ENCODE results near the gene KLHL29. TPM values are rescaled to one million over a fixed set of nuclear protein-coding genes. Genes with fewer than 3 reads are reported as not detected.

The KLHL29 gene
- total RNA-seq, 1 experiment from 2014 or later: 1.9 TPM

GRCh38 chr2:23659773-23660172 lies 274.8 kb downstream of the KLHL29 start:
- Histone ChIP-seq H3K4me1 (replicated peaks) (no peaks in the 10 kb centered on the region), H3K27me3 (replicated peaks) (no peaks in the 10 kb centered on the region), H3K27ac (no peak overlapping the region), H3K36me3 (no peaks in the 10 kb centered on the region), H3K4me3 (no peak overlapping the region), H3K9me3 (replicated peaks) (no peaks in the 10 kb centered on the region)
- DNase-seq (ENCODE audit: low read depth in 1 of 2, low spot score in 2 of 2): no peak

- no peak overlapping the region for H3K27ac ChIP-seq
Measured at GRCh38 chr2:23660237-23660636, 275.3 kb downstream of the KLHL29 start.

GRCh38 chr2:23661276-23662050 lies 276.5 kb downstream of the KLHL29 start:
- H3K4me3 ChIP-seq: no peak overlapping the region
- no peaks in the 10 kb centered on the region for H3K9me3 ChIP-seq (replicated peaks)
- no peak overlapping the region for H3K27ac ChIP-seq
- H3K27me3 ChIP-seq (replicated peaks): no peaks in the 10 kb centered on the region
- H3K4me1 ChIP-seq (replicated peaks): no peaks in the 10 kb centered on the region
- no peaks in the 10 kb centered on the region for H3K36me3 ChIP-seq
- DNase-seq (ENCODE audit: low read depth in 1 of 2, low spot score in 2 of 2): no peak

More at GRCh38 chr2:23660237-23660636, 275.3 kb downstream of the KLHL29 start:
- Histone ChIP-seq H3K27me3 (replicated peaks) (no peaks in the 10 kb centered on the region), H3K36me3 (no peaks in the 10 kb centered on the region), H3K9me3 (replicated peaks) (no peaks in the 10 kb centered on the region), H3K4me3 (no peak overlapping the region), H3K4me1 (replicated peaks) (no peaks in the 10 kb centered on the region)
- no peak for DNase-seq (ENCODE audit: low read depth in 1 of 2, low spot score in 2 of 2)

GRCh38 chr2:23662466-23662865 lies 277.5 kb downstream of the KLHL29 start:
- Histone ChIP-seq H3K4me3 (no peak overlapping the region), H3K27me3 (replicated peaks) (no peaks in the 10 kb centered on the region), H3K27ac (no peak overlapping the region), H3K9me3 (replicated peaks) (no peaks in the 10 kb centered on the region), H3K36me3 (no peaks in the 10 kb centered on the region), H3K4me1 (replicated peaks) (no peaks in the 10 kb centered on the region)
- no peak for DNase-seq (ENCODE audit: low read depth in 1 of 2, low spot score in 2 of 2)

- Histone ChIP-seq H3K4me3 (no peak overlapping the region), H3K27ac (no peak overlapping the region), H3K27me3 (replicated peaks) (no peaks in the 10 kb centered on the region), H3K9me3 (replicated peaks) (no peaks in the 10 kb centered on the region), H3K36me3 (no peaks in the 10 kb centered on the region), H3K4me1 (replicated peaks) (no peaks in the 10 kb centered on the region)
- DNase-seq (ENCODE audit: low read depth in 1 of 2, low spot score in 2 of 2): no peak
Measured at GRCh38 chr2:23662941-23663920, 278.3 kb downstream of the KLHL29 start.

- Histone ChIP-seq H3K27ac (no peak overlapping the region), H3K27me3 (replicated peaks) (no peaks in the 10 kb centered on the region), H3K36me3 (no peaks in the 10 kb centered on the region), H3K4me1 (replicated peaks) (no peaks in the 10 kb centered on the region), H3K9me3 (replicated peaks) (no peaks in the 10 kb centered on the region), H3K4me3 (no peak overlapping the region)
- no peak for DNase-seq (ENCODE audit: low read depth in 1 of 2, low spot score in 2 of 2)
Measured at GRCh38 chr2:23664066-23664788, 279.2 kb downstream of the KLHL29 start.

- Histone ChIP-seq H3K27me3 (replicated peaks) (no peaks in the 10 kb centered on the region), H3K36me3 (no peaks in the 10 kb centered on the region), H3K4me1 (replicated peaks) (no peaks in the 10 kb centered on the region)
Measured at GRCh38 chr2:23666241-23666979, 281.4 kb downstream of the KLHL29 start.

GRCh38 chr2:23666980-23667357 lies 282.0 kb downstream of the KLHL29 start:
- Histone ChIP-seq H3K27me3 (replicated peaks) (no peaks in the 10 kb centered on the region), H3K36me3 (no peaks in the 10 kb centered on the region), H3K9me3 (replicated peaks) (no peaks in the 10 kb centered on the region), H3K4me3 (no peak overlapping the region), H3K4me1 (replicated peaks) (no peaks in the 10 kb centered on the region), H3K27ac (no peak overlapping the region)
- no peak for DNase-seq (ENCODE audit: low read depth in 1 of 2, low spot score in 2 of 2)

More at GRCh38 chr2:23666241-23666979, 281.4 kb downstream of the KLHL29 start:
- Histone ChIP-seq H3K9me3 (replicated peaks) (no peaks in the 10 kb centered on the region), H3K4me3 (no peak overlapping the region), H3K27ac (no peak overlapping the region)
- DNase-seq (ENCODE audit: low read depth in 1 of 2, low spot score in 2 of 2): no peak

GRCh38 chr2:23668756-23669304 lies 283.9 kb downstream of the KLHL29 start:
- Histone ChIP-seq H3K4me1 (replicated peaks) (no peaks in the 10 kb centered on the region), H3K27ac (no peak overlapping the region), H3K27me3 (replicated peaks) (no peaks in the 10 kb centered on the region), H3K36me3 (no peaks in the 10 kb centered on the region), H3K9me3 (replicated peaks) (no peaks in the 10 kb centered on the region), H3K4me3 (no peak overlapping the region)
- no peak for DNase-seq (ENCODE audit: low read depth in 1 of 2, low spot score in 2 of 2)

- no peak for DNase-seq (ENCODE audit: low read depth in 1 of 2, low spot score in 2 of 2)
- H3K36me3 ChIP-seq: no peaks in the 10 kb centered on the region
- H3K9me3 ChIP-seq (replicated peaks): no peaks in the 10 kb centered on the region
- no peak overlapping the region for H3K4me3 ChIP-seq
- H3K27ac ChIP-seq: no peak overlapping the region
- no peaks in the 10 kb centered on the region for H3K4me1 ChIP-seq (replicated peaks)
- H3K27me3 ChIP-seq (replicated peaks): no peaks in the 10 kb centered on the region
Measured at GRCh38 chr2:23669413-23670244, 284.6 kb downstream of the KLHL29 start.

GRCh38 chr2:23670245-23670592 lies 285.2 kb downstream of the KLHL29 start:
- Histone ChIP-seq H3K27ac (no peak overlapping the region), H3K36me3 (no peaks in the 10 kb centered on the region), H3K4me3 (no peak overlapping the region), H3K27me3 (replicated peaks) (no peaks in the 10 kb centered on the region), H3K9me3 (replicated peaks) (no peaks in the 10 kb centered on the region), H3K4me1 (replicated peaks) (no peaks in the 10 kb centered on the region)
- DNase-seq (ENCODE audit: low read depth in 1 of 2, low spot score in 2 of 2): no peak

- no peak overlapping the region for H3K27ac ChIP-seq
- no peaks in the 10 kb centered on the region for H3K9me3 ChIP-seq (replicated peaks)
- DNase-seq (ENCODE audit: low read depth in 1 of 2, low spot score in 2 of 2): no peak
- no peaks in the 10 kb centered on the region for H3K4me1 ChIP-seq (replicated peaks)
- no peak overlapping the region for H3K4me3 ChIP-seq
- no peaks in the 10 kb centered on the region for H3K36me3 ChIP-seq
- H3K27me3 ChIP-seq (replicated peaks): no peaks in the 10 kb centered on the region
Measured at GRCh38 chr2:23673082-23673481, 288.1 kb downstream of the KLHL29 start.

Data from SJSA1 (cell line).